GM23338 (cell line): Measurements from ENCODE around the gene CDC42BPB.

ENCODE experiments used
- CREB1 ChIP-seq: fragments of 250-450 bp; sonication (Bioruptor Pico); IDR thresholded peaks from 2 replicates; pipeline ENCODE4 v1.5.0; 2020; ENCODE audit warnings: low read depth, mild to moderate bottlenecking, moderate library complexity
- EZH2 ChIP-seq: fragments of 200-600 bp; sonication (generic); IDR thresholded peaks from one replicate; pipeline ENCODE4 v1.8.0; 2017; ENCODE audit warnings: antibody characterized with exemption, mild to moderate bottlenecking, low read depth; ENCODE audit not compliant: unreplicated experiment
- POLR2AphosphoS5 ChIP-seq: IDR thresholded peaks from 2 replicates; pipeline ENCODE4 v1.6.1; 2016; ENCODE audit warnings: antibody characterized with exemption, low read depth
- TF ChIP-seq, protein P1 (sequence below), 2 experiments: fragments of 200-600 bp in 1 of 2; sonication (generic) in 1 of 2; conservative IDR thresholded peaks; 2 replicates each; pipeline versions ENCODE4 v1.5.1 to v1.6.1; 2016 to 2017; ENCODE audit warnings: antibody characterized with exemption in 2 of 2, low read depth in 2 of 2, mild to moderate bottlenecking in 2 of 2, moderate library complexity in 1 of 2
- TF ChIP-seq, protein P2 (sequence below): IDR thresholded peaks from one replicate; pipeline ENCODE4 v1.6.1; 2018; ENCODE audit warnings: antibody characterized with exemption; ENCODE audit not compliant: unreplicated experiment

DNA sequence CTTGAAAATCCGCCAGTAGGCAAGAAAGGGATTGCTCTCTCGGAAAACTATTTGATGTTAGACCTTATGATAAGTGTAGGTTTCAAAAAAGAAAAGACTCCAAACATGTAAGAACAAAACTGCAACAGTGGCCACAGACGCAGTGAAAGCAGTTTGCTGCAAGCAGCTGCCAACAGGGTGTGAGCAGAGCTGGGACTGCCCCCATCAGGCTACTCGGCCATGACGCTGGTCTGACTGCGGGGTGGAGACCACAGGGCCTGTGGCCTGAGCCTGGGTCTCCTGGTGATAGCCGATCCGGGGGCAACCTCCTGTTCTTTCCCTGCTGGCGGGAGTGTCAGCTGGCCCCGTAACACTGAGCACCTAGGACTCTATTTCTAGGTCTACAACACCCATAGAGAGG, 71.7 kb downstream of the CDC42BPB start:
- TF ChIP-seq, protein P1, sequence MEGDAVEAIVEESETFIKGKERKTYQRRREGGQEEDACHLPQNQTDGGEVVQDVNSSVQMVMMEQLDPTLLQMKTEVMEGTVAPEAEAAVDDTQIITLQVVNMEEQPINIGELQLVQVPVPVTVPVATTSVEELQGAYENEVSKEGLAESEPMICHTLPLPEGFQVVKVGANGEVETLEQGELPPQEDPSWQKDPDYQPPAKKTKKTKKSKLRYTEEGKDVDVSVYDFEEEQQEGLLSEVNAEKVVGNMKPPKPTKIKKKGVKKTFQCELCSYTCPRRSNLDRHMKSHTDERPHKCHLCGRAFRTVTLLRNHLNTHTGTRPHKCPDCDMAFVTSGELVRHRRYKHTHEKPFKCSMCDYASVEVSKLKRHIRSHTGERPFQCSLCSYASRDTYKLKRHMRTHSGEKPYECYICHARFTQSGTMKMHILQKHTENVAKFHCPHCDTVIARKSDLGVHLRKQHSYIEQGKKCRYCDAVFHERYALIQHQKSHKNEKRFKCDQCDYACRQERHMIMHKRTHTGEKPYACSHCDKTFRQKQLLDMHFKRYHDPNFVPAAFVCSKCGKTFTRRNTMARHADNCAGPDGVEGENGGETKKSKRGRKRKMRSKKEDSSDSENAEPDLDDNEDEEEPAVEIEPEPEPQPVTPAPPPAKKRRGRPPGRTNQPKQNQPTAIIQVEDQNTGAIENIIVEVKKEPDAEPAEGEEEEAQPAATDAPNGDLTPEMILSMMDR (conservative IDR thresholded peaks at IDR 0.05; ENCODE audit: low read depth in 2 of 2) = no peak
- no peak for TF ChIP-seq POLR2AphosphoS5
- TF ChIP-seq EZH2 = no peak
- TF ChIP-seq CREB1 (CRISPR knock-in tag) = no peak
- TF ChIP-seq, protein P2, sequence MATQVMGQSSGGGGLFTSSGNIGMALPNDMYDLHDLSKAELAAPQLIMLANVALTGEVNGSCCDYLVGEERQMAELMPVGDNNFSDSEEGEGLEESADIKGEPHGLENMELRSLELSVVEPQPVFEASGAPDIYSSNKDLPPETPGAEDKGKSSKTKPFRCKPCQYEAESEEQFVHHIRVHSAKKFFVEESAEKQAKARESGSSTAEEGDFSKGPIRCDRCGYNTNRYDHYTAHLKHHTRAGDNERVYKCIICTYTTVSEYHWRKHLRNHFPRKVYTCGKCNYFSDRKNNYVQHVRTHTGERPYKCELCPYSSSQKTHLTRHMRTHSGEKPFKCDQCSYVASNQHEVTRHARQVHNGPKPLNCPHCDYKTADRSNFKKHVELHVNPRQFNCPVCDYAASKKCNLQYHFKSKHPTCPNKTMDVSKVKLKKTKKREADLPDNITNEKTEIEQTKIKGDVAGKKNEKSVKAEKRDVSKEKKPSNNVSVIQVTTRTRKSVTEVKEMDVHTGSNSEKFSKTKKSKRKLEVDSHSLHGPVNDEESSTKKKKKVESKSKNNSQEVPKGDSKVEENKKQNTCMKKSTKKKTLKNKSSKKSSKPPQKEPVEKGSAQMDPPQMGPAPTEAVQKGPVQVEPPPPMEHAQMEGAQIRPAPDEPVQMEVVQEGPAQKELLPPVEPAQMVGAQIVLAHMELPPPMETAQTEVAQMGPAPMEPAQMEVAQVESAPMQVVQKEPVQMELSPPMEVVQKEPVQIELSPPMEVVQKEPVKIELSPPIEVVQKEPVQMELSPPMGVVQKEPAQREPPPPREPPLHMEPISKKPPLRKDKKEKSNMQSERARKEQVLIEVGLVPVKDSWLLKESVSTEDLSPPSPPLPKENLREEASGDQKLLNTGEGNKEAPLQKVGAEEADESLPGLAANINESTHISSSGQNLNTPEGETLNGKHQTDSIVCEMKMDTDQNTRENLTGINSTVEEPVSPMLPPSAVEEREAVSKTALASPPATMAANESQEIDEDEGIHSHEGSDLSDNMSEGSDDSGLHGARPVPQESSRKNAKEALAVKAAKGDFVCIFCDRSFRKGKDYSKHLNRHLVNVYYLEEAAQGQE = no peak
